Measurements from ENCODE around the gene DPT.
"Not testable (repeated sequence)": the region's sequence is repeated elsewhere in the genome, so short reads cannot be mapped to it uniquely, and the experiment has no call there.

The DPT gene

GRCh38 chr1:168728473-168729404 is at the start of gene DPT:
TSS of gene DPT (minus strand) at chr1:168729206. CDS start at chr1:168729174, 32 bp downstream.
- no peak for DNase-seq

GRCh38 chr1:168775366-168775765 is 46.4 kb upstream of the DPT start:
- no peak for DNase-seq

GRCh38 chr1:168774241-168774640 is 45.2 kb upstream of the DPT start:
- DNase-seq: no peak

- DNase-seq: no peak
These were observed 43.5 kb upstream of the DPT start for GRCh38 chr1:168772428-168773060.

- DNase-seq: no peak
These were observed 42.2 kb upstream of the DPT start for GRCh38 chr1:168771104-168771630.

GRCh38 chr1:168769893-168770292 is 40.9 kb upstream of the DPT start:
- not testable (repeated sequence) for DNase-seq

GRCh38 chr1:168767894-168768584 is 39.0 kb upstream of the DPT start:
- no peak for DNase-seq

GRCh38 chr1:168766568-168766967 is 37.6 kb upstream of the DPT start:
- DNase-seq: no peak

GRCh38 chr1:168763031-168763430 is 34.0 kb upstream of the DPT start:
- DNase-seq: no peak

- DNase-seq: no peak
These were observed 33.5 kb upstream of the DPT start for GRCh38 chr1:168762473-168762872.

- no peak for DNase-seq
These were observed 31.8 kb upstream of the DPT start for GRCh38 chr1:168760781-168761180.

GRCh38 chr1:168760241-168760640 is 31.2 kb upstream of the DPT start:
- no peak for DNase-seq

GRCh38 chr1:168759077-168759476 is 30.1 kb upstream of the DPT start:
- no peak for DNase-seq

GRCh38 chr1:168758503-168758902 is 29.5 kb upstream of the DPT start:
- DNase-seq: no peak

GRCh38 chr1:168755800-168756418 is 26.9 kb upstream of the DPT start:
- no peak for DNase-seq

GRCh38 chr1:168752171-168752832 is 23.3 kb upstream of the DPT start:
- DNase-seq: no peak

- DNase-seq: no peak
These were observed 22.2 kb upstream of the DPT start for GRCh38 chr1:168751195-168751650.

GRCh38 chr1:168742994-168743650 is 14.1 kb upstream of the DPT start:
- DNase-seq: no peak

GRCh38 chr1:168742386-168742785 is 13.4 kb upstream of the DPT start:
- DNase-seq: no peak

GRCh38 chr1:168739908-168740307 is 10.9 kb upstream of the DPT start:
- DNase-seq: no peak

- DNase-seq: no peak
These were observed 7.5 kb upstream of the DPT start for GRCh38 chr1:168736520-168736919.

GRCh38 chr1:168735974-168736373 is 7.0 kb upstream of the DPT start:
- DNase-seq: no peak

All from activated CD8-positive, alpha-beta memory T cell treated with anti-CD3 and anti-CD28 coated beads, Interleukin-2, amount 50 U/mL, for 4 hours (primary cell).